ENCODE data around the gene MTA3.
"Not testable (repeated sequence)": the region's sequence is repeated elsewhere in the genome, so short reads cannot be mapped to it uniquely, and the experiment has no call there.

MTA3 gene

DNA sequence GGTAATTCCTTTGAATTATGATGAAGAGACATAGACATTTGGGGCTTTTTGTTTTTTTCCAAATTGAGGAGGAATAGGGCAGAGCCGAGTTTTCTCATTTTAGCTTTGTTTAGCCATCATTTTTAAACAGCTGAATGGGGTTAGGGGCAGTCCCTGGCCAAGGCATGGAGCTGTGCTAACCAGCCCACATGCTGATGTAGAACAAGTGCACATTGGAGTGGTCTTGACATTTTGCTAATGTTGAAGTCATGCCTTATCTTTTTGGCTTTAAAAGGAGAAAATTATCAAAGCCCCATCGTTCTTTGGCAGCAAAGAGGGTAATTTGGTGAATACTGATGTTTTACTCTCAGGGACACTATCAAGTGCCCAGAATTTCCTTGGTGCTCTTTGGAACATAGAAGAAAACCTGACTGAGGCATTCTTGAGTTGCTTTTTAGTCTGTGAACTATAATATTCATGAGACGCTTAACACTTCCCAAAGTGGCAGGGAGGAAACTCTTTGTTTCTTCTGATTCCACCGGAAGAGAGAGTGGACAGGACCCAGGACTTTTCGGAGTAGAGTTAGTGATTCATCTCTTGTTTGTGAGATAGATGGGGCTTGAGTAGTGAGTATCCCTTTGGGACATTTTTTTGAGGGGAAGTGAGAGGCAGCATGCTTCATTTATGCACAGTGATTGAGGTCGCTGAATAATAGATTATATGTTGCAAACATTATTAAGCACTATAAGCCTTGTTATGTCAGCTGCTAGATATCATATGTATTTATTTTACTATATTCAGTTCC is 45.0 kb downstream of the MTA3 start:
- no peak for DNase-seq (ENCODE audit: low spot score)

DNA sequence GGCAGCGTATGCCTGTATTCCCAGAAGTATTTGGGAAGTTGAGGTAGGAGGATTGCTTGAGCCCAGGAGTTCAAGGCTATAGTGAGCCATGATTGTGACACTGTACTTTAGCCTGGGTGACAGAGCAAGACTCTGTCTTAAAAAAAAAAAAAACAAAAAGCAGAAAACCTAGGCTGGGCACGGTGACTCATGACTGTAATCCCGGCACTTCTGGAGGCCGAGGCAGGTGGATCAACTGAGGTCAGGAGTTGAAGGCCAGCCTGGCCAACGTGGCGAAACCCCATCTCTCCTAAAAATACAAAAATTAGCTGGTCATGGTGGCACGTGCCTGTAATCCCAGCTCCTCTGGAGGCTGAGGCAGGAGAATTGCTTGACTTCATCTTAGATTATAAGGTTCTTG is 46.4 kb downstream of the MTA3 start:
- no peak for DNase-seq (ENCODE audit: low spot score)

- DNase-seq (ENCODE audit: low spot score) = no peak
Measured at GRCh38 chr2:42618116-42618515, 49.7 kb downstream of the MTA3 start.

DNA sequence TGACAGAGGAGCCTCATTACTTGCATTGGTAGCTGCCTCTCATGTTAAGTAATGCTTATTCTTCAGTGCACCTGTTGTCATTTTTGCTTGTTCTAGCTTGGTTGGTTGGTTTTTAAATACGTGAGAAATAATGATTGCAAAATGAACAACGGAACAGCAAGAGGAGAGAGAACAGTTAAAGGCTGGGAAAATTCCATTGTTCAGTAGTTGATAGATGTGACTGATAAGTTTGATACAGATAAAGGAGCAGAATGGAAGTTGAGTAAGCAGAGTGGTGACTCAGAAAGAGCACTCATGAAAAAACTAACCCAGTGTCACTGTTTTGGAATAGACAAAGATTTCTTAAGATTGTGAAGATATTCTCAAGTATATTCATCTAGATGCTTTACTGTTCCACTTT is 50.5 kb downstream of the MTA3 start:
- DNase-seq (ENCODE audit: low spot score) = no peak

GRCh38 chr2:42621626-42622025 is 53.2 kb downstream of the MTA3 start:
- not testable (repeated sequence) for DNase-seq (ENCODE audit: low spot score)

DNA sequence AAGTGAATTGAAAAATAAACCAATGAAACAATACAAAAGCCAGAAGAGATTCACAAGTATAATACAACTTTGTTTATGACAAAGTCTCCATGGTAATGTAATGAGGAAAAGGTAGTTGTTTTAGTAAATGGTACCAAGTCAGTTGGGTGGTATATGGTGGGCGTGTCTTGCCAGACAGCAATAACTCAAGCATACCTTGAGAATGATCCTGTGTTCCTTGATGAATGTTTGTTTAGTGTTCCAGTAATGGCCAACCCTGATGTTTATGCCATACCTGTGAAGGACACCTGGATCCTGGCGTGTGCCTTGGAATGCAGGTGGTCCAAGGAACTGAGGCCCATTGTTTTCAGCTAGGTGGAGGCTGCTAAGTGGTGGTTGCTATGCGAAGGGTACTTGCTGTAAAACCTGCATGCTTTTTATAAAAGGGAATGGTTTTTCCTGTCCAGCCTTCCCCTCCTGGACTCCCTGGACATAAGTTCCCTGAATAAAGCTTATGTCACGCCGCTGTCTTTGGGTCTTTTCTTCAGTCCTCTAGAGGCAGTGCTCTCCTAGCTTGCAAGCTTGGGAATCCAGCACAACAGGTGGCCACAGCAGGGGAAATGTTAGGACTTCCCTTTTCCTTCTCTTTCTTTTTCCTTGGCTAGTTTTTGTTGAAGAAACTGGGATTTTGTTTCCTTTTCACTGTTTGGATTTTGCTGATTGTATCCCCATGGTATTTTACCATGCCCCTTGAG is 54.7 kb downstream of the MTA3 start:
- no peak for DNase-seq (ENCODE audit: low spot score)

DNA sequence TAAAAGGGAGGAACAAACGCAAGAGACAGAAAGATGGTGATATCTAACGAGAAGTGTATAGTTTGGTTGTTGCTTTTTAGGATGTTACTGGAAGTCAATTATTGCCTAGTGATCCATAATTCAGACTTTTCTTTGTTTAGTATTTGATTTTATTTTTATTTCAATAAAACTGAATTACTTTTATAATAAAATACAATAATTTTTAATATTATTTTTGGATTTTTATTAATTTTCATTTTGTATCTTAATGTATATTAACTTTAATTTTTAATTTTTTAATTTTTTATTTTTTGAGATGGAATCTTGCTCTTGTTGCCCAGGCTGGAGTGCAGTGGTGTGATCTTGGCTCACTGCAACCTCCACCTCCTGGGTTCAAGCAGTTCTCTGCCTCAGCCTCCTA is 55.6 kb downstream of the MTA3 start:
- no peak for DNase-seq (ENCODE audit: low spot score)

DNA sequence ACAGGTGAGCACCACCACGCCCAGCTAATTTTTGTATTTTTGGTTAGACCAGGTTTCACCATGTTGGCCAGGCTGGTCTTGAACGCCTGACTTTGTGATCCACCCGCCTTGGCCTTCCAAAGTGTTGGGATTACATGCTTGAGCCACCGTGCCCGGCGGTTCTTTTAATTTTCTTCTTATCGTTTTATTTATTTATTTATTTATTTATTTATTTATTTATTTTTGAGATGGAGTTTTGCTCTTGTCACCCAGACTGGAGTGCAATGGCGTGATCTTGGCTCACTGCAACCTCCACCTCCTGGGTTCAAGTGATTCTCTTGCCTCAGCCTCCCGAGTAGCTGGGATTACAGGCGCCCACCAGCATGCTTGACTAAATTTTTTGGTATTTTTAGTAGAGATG is 59.6 kb downstream of the MTA3 start:
- DNase-seq (ENCODE audit: low spot score) = not testable (repeated sequence)

DNA sequence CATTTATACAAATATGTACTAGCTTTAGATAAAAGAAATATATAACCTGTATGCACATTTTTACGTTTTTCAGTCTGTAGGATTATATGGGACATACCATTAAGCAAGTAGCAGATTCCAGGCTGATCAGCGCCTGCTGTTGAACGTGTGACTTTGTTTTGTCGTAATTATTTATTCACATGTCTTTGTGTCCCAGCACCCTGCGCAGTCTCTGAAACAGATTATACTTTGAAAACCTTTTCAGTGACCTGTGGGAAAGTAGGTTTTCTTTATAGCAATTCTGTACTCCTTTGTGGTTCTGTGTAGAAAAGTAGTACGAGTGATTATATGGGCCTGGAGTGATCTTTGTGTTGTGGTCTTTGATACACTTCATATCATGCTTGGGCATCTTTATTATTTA is 68.5 kb downstream of the MTA3 start:
- DNase-seq (ENCODE audit: low spot score) = no peak

DNA sequence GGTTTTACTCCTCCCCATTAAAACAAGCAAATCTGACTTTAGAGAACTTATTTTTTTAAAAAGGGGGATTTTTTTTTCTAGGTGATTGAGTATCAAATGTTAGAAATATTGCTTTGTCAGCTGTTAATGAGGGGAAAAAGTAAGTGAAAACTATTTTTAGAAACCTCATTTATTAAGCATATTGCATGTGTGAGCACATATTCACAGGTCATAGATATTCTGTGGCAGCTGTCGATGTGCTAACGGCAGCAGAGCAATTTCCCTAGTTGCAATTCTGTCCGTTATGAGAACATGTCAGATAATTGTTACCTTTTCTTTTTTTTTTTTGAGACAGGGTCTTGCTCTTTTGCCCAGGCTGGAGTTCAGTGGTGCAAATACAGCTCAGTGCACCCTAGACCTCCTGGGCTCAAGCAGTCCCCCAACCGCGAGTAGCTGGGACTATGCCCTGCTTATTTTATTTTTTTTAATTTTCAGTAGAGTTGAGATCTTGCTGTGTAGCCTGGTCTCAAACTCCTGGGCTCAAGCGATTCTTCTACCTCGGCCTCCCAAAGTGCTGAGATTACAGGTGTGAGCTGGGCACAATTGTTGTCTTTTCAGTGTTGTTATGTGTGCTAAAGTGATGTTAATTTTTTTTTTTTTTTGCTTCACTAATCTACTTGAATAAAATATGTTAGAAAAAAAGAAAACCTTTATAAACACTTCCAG is 69.8 kb downstream of the MTA3 start:
- DNase-seq (ENCODE audit: low spot score) = no peak

- no peak for DNase-seq (ENCODE audit: low spot score)
Measured at GRCh38 chr2:42639340-42640077, 71.1 kb downstream of the MTA3 start.

DNA sequence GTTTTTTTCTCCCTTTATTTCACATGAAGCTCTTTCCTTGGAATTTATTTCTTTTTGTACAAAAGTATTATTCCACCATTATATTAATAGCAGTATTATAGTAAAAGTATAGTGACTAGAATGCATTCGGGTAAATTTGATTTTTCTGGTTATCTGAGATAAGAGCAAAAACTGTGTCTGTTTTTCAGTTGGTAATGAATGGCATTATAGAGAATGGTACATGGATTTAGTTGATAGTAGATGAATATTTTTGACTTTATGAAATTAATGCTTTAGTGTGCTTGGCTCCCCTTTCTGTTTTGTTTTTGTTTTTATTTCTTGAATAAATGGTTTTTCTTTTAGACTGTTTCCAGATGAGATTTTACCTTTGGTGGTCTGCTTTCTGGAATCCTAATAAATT is 71.8 kb downstream of the MTA3 start:
- DNase-seq (ENCODE audit: low spot score) = no peak

DNA sequence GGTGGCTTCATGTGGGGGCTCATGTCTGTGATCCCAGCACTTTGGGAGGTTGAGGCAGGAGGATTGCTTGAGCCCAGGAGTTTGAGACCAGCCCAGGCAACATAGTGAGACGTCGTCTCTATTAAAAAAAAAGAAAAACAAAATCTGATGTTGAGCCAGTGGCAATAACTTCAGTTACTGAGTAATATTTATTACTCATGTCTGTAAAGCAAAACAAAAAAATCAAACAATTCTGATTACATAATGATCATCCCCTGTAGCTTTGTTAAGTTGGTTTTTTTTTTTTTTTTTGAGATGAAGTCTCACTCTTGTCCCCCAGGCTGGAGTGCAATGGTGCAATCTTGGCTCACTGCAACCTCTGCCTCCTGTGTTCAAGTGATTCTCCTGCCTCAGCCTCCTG is 73.9 kb downstream of the MTA3 start:
- DNase-seq (ENCODE audit: low spot score) = not testable (repeated sequence)

DNA sequence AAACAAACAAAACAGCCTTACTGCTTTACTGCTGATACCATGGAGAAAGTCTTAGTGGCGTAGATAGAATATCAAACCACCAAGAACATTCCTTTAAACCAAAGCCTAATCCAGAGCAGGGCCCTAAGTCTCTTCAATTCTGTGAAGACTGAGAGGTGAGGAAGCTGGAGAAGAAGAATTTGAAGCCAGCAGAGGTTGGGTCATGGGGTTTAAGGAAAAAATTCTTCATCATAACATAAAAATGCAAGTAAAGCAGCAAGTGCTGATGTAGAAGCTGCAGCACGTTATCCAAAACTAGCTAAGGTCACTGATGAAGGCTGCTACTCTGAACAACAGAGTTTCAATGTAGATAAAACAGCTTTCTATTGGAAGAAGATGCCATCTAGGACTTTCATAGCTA is 77.1 kb downstream of the MTA3 start:
- DNase-seq (ENCODE audit: low spot score) = no peak

- no peak for DNase-seq (ENCODE audit: low spot score)
Measured at GRCh38 chr2:42648796-42649195, 80.4 kb downstream of the MTA3 start.

- DNase-seq (ENCODE audit: low spot score) = no peak
Measured at GRCh38 chr2:42651057-42651456, 82.6 kb downstream of the MTA3 start.

- no peak for DNase-seq (ENCODE audit: low spot score)
Measured at GRCh38 chr2:42652086-42652485, 83.7 kb downstream of the MTA3 start.

DNA sequence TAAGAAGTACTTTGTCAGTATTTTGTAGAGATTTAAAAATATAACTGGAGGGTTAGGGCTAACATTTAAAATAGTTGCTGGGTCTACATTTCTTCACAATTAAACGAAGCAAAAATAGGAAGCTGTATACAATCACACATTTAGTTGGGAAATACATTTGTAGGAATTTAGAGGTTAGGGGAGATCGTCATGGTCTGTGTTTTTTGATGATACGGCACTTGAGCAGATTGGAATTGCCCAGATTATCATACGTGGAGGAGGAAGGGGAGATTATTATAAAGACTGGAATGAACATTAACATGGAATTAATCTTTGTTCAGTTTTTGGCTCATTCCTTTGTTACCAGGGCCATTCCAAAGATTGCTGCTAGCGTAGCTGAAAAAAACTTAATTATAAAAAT is 84.6 kb downstream of the MTA3 start:
- no peak for DNase-seq (ENCODE audit: low spot score)

GRCh38 chr2:42653908-42654445 is 85.5 kb downstream of the MTA3 start:
- no peak for DNase-seq (ENCODE audit: low spot score)

DNA sequence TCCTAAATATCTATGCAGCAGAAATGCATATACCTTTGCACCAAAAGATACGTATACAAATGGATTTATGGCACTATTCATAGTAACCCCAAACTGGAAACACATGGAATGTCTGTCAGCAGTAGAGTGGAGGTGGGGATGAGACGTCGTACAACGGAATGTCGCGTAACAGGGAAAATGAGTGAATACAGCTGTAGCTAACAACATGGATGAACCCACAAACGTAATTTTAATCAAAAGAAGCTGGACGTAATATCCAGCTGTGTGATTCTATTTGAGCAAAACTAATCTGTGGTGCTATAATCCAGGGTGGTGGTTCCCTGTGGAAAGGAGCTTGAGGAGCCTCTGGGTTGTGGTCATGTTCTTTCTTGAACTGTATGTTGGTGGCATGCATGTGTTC is 89.9 kb downstream of the MTA3 start:
- no peak for DNase-seq (ENCODE audit: low spot score)

DNA sequence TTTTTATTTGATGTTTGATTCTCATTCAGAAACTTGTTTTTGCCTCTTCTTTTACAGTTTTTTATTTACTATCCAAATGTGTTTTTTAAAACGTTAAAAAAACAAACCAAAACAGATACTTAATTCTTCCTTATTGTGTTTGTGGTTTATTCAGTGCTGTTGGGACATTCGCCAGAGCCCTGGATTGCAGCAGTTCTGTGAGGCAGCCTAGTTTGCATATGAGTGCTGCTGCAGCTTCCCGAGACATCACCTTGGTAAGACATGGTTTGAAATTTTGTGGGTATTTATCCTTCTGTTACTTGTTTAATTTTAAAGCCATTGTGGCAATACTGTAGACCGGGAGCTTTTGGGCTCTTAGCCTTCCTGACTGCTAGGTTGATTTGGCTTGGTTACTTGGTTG is 91.2 kb downstream of the MTA3 start:
- no peak for DNase-seq (ENCODE audit: low spot score)
